ENCODE measurements around the gene B3GNT3.

DNA sequence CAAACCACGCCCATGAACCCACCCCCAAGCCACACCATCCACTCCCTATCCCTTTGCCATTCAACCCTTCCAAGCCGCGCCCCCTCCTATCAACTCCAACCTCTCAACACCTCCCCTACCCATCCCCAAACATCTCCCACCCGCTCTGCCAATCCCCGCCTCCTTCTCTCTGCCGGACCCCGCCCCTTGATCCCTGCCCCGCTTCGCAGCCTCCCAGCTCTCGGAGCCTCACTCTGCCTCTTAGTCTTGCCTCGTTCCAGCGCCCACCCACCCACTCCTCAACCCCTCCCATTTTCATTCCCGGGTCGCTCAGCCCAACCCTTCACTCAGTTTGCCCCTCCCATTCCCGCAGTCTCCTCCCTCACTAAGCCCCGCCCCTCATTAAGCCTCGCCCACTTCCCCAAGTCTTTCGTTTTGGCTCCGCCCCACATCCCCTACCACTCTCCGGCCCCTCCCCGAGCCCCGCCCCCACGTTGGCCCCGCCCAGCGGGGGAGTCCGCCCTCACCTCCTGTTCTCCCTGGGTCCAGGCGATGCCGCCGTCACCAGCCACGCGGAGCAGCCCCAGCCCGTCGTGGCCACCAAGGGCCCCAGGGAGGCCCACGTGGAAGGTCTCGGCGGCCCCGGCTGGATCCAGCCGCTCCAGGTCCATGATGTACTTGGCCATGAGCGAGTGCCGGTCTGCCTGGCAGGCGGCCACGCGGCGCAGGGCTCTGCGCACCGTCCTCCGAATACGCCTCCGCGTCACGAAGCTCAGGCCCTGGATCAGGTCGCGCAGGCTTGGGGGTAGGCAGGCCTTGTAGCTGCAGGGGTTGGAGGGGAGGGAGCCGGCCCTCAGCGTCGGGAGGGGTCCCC is 47.1 kb downstream of the B3GNT3 start:
- TF ChIP-seq, protein P1, sequence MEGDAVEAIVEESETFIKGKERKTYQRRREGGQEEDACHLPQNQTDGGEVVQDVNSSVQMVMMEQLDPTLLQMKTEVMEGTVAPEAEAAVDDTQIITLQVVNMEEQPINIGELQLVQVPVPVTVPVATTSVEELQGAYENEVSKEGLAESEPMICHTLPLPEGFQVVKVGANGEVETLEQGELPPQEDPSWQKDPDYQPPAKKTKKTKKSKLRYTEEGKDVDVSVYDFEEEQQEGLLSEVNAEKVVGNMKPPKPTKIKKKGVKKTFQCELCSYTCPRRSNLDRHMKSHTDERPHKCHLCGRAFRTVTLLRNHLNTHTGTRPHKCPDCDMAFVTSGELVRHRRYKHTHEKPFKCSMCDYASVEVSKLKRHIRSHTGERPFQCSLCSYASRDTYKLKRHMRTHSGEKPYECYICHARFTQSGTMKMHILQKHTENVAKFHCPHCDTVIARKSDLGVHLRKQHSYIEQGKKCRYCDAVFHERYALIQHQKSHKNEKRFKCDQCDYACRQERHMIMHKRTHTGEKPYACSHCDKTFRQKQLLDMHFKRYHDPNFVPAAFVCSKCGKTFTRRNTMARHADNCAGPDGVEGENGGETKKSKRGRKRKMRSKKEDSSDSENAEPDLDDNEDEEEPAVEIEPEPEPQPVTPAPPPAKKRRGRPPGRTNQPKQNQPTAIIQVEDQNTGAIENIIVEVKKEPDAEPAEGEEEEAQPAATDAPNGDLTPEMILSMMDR (IDR thresholded peaks at IDR 0.05 in 2 of 3, conservative IDR thresholded peaks at IDR 0.05 in 1 of 3; ENCODE audit: borderline replicate concordance in 1 of 3, insufficient read depth in 1 of 3, low read depth in 2 of 3, low read length in 2 of 3): no peak
- TF ChIP-seq ZFX (IDR thresholded peaks at IDR 0.05): peak; percentile 86; the same call in 1 of the 2 replicates
- no peak for TF ChIP-seq EZH2phosphoT487 (IDR thresholded peaks at IDR 0.05; ENCODE audit: borderline replicate concordance)
- TF ChIP-seq, protein P2, sequence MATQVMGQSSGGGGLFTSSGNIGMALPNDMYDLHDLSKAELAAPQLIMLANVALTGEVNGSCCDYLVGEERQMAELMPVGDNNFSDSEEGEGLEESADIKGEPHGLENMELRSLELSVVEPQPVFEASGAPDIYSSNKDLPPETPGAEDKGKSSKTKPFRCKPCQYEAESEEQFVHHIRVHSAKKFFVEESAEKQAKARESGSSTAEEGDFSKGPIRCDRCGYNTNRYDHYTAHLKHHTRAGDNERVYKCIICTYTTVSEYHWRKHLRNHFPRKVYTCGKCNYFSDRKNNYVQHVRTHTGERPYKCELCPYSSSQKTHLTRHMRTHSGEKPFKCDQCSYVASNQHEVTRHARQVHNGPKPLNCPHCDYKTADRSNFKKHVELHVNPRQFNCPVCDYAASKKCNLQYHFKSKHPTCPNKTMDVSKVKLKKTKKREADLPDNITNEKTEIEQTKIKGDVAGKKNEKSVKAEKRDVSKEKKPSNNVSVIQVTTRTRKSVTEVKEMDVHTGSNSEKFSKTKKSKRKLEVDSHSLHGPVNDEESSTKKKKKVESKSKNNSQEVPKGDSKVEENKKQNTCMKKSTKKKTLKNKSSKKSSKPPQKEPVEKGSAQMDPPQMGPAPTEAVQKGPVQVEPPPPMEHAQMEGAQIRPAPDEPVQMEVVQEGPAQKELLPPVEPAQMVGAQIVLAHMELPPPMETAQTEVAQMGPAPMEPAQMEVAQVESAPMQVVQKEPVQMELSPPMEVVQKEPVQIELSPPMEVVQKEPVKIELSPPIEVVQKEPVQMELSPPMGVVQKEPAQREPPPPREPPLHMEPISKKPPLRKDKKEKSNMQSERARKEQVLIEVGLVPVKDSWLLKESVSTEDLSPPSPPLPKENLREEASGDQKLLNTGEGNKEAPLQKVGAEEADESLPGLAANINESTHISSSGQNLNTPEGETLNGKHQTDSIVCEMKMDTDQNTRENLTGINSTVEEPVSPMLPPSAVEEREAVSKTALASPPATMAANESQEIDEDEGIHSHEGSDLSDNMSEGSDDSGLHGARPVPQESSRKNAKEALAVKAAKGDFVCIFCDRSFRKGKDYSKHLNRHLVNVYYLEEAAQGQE (IDR thresholded peaks at IDR 0.05; ENCODE audit: low read depth): no peak
- TF ChIP-seq SRF (IDR thresholded peaks at IDR 0.05; ENCODE audit: low read depth): no peak
- no peak for TF ChIP-seq SIN3A (IDR thresholded peaks at IDR 0.05; ENCODE audit: low read depth)
- TF ChIP-seq, protein P3, sequence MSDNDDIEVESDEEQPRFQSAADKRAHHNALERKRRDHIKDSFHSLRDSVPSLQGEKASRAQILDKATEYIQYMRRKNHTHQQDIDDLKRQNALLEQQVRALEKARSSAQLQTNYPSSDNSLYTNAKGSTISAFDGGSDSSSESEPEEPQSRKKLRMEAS (IDR thresholded peaks at IDR 0.05): peak; percentile 94
- no peak for TF ChIP-seq ELF1 (IDR thresholded peaks at IDR 0.05; ENCODE audit: borderline replicate concordance, low read depth)
- TF ChIP-seq POLR2A (IDR thresholded peaks at IDR 0.05; ENCODE audit: borderline replicate concordance, extremely low read depth, insufficient read depth, insufficient read length): peak; percentile 64

Data from HCT116 (cell line).